ENCODE data around the gene MATCAP1.
A peak's percentile ranks its signal among the peaks of the same experiment; 100 is the strongest.

Gene MATCAP1

GRCh38 chr16:67227567-67227921, 43.8 kb upstream of the MATCAP1 start:
- H3K4me1 ChIP-seq = no peaks in the 10 kb centered on the region; the same call in none of the 2 replicates
- peak overlapping the region; percentile 99 for H3K4me3 ChIP-seq (ENCODE audit: low read depth, low read length)
- DNase-seq = no peak
- H3K36me3 ChIP-seq = peaks cover 39% of the 10 kb centered on the region
- no peaks in the 10 kb centered on the region for H3K9me3 ChIP-seq
- TF ChIP-seq CTCF (IDR thresholded peaks at IDR 0.05; ENCODE audit: low read depth, low read length) = no peak
- H3K27me3 ChIP-seq = no peaks in the 10 kb centered on the region

GRCh38 chr16:67226804-67227566, 43.2 kb upstream of the MATCAP1 start, which contains the start of gene TMEM208:
TMEM208 (plus strand) TSS chr16:67227130; CDS start chr16:67227219, 89 bp downstream.
- Histone ChIP-seq H3K4me1 (no peaks in the 10 kb centered on the region; the same call in none of the 2 replicates), H3K4me3 (ENCODE audit: low read depth, low read length) (peak within 1 kb of the TSS; percentile 99), H3K9me3 (no peaks in the 10 kb centered on the region), H3K36me3 (peaks cover 39% of the 10 kb centered on the region), H3K27me3 (no peaks in the 10 kb centered on the region)
- DNase-seq = peak; percentile 99
- TF ChIP-seq CTCF (IDR thresholded peaks at IDR 0.05; ENCODE audit: low read depth, low read length) = no peak

GRCh38 chr16:67226295-67226803, 42.6 kb upstream of the MATCAP1 start:
- TF ChIP-seq CTCF (IDR thresholded peaks at IDR 0.05; ENCODE audit: low read depth, low read length) = no peak

GRCh38 chr16:67223992-67224391, 40.2 kb upstream of the MATCAP1 start:
- no peak for DNase-seq
- Histone ChIP-seq H3K4me3 (ENCODE audit: low read depth, low read length) (no peak overlapping the region), H3K27me3 (no peaks in the 10 kb centered on the region), H3K36me3 (peaks cover 10% of the 10 kb centered on the region), H3K9me3 (no peaks in the 10 kb centered on the region), H3K4me1 (no peaks in the 10 kb centered on the region; the same call in none of the 2 replicates)
- no peak for TF ChIP-seq CTCF (IDR thresholded peaks at IDR 0.05; ENCODE audit: low read depth, low read length)

More at GRCh38 chr16:67226295-67226803, 42.6 kb upstream of the MATCAP1 start:
- no peaks in the 10 kb centered on the region for H3K27me3 ChIP-seq
- no peaks in the 10 kb centered on the region; the same call in none of the 2 replicates for H3K4me1 ChIP-seq
- DNase-seq = no peak
- peaks cover 34% of the 10 kb centered on the region for H3K36me3 ChIP-seq
- peak overlapping the region; percentile 99 for H3K4me3 ChIP-seq (ENCODE audit: low read depth, low read length)
- no peaks in the 10 kb centered on the region for H3K9me3 ChIP-seq

- peak; percentile 82 for DNase-seq
- no peak for TF ChIP-seq CTCF (IDR thresholded peaks at IDR 0.05; ENCODE audit: low read depth, low read length)
- no peaks in the 10 kb centered on the region for H3K27me3 ChIP-seq
Observed at GRCh38 chr16:67216612-67217490, 33.1 kb upstream of the MATCAP1 start.

More at GRCh38 chr16:67216612-67217490, 33.1 kb upstream of the MATCAP1 start:
- no peaks in the 10 kb centered on the region for H3K36me3 ChIP-seq
- H3K9me3 ChIP-seq = no peaks in the 10 kb centered on the region
- no peak overlapping the region for H3K4me3 ChIP-seq (ENCODE audit: low read depth, low read length)
- H3K4me1 ChIP-seq = peaks cover 14% of the 10 kb centered on the region

Measured in BE2C (cell line).